ENCODE measurements around the gene FOXC2.

DNA sequence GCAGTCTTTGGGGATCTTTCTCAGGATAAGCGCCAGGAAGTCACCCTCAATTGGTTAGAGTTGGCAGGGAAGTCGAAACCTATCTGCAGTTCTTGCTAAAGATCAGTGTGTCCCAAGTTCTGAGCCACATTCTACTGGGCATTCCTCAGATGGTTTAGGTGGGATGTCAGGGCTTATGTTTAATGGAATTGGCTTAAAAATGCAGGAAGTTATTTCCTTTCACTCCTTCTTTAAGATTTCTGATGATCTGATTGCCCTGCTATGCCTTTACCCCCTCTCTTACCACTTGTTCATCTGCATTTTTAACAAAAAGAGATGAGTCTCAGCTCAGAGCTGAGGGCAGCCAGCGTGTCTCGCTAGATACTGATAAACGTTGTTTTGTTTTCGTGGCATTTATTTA is 42.5 kb downstream of the FOXC2 start:
- TF ChIP-seq, protein P1, sequence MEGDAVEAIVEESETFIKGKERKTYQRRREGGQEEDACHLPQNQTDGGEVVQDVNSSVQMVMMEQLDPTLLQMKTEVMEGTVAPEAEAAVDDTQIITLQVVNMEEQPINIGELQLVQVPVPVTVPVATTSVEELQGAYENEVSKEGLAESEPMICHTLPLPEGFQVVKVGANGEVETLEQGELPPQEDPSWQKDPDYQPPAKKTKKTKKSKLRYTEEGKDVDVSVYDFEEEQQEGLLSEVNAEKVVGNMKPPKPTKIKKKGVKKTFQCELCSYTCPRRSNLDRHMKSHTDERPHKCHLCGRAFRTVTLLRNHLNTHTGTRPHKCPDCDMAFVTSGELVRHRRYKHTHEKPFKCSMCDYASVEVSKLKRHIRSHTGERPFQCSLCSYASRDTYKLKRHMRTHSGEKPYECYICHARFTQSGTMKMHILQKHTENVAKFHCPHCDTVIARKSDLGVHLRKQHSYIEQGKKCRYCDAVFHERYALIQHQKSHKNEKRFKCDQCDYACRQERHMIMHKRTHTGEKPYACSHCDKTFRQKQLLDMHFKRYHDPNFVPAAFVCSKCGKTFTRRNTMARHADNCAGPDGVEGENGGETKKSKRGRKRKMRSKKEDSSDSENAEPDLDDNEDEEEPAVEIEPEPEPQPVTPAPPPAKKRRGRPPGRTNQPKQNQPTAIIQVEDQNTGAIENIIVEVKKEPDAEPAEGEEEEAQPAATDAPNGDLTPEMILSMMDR (IDR thresholded peaks at IDR 0.05; ENCODE audit: borderline replicate concordance, extremely low read depth, low read length, poor library complexity, severe bottlenecking) = no peak
- no peak for TF ChIP-seq EZH2 (IDR thresholded peaks at IDR 0.05; ENCODE audit: borderline replicate concordance, low read depth, low read length, severe bottlenecking)
